Colonic mucosa (tissue), 4 donors: Measurements from ENCODE around the gene KMT2C. TPM values are rescaled to one million over a fixed set of nuclear protein-coding genes. Genes with fewer than 3 reads are reported as not detected.

Experiments
- DNase-seq: peaks from one replicate; pipeline ENCODE4 v3.0.0-alpha.2; 2020
- H3K27ac ChIP-seq: fragments of 200-600 bp; one replicate; pipeline ENCODE4 v1.8.0; 2021
- H3K27me3 ChIP-seq: fragments of 200-600 bp; one replicate; pipeline ENCODE4 v1.8.0; 2021
- H3K36me3 ChIP-seq: fragments of 200-600 bp; one replicate; pipeline ENCODE4 v1.8.0; 2021
- H3K4me1 ChIP-seq: fragments of 200-600 bp; one replicate; pipeline ENCODE4 v1.8.0; 2021; ENCODE audit warnings: mild to moderate bottlenecking
- H3K4me3 ChIP-seq: fragments of 200-600 bp; one replicate; pipeline ENCODE4 v1.8.0; 2021
- H3K9ac ChIP-seq, 2 donors: one replicate each; pipeline ENCODE4 v1.7.0; 2013; ENCODE audit warnings: control low read depth in 2 of 2, low read depth in 2 of 2, low read length in 2 of 2
- H3K9me3 ChIP-seq: fragments of 200-600 bp; one replicate; pipeline ENCODE4 v1.8.0; 2021
- CTCF ChIP-seq: fragments of 200-600 bp; IDR thresholded peaks from one replicate; pipeline ENCODE4 v1.8.0; 2022; ENCODE audit warnings: antibody characterized with exemption, mild to moderate bottlenecking
- intact Hi-C: fragments of 100-400 bp; cut with DNase I; formaldehyde crosslinking; loops from one replicate; pipeline ENCODE4 v1.14.1; 2022
- total RNA-seq, 2 donors: library from RNA; stranded (reverse); fragmentation: NEBNext Ultra II Directional in 1 of 2; extraction: Animal tissue kit (Norgen Biotek cat#: 25700) in 1 of 2; gene quantifications; one replicate each; pipeline ENCODE4 v1.2.1, GENCODE V29; 2021
- donor health status: healthy.
- donor health status: DM: no; HTN: no; CAD: no.
- donor health status: DM: no; HTN: no; CAD: no.

The KMT2C gene
- total RNA-seq: 10 to 100 TPM; 70.9 to 73.3 TPM

GRCh38 chr7:152435384-152436110 lies at the start of gene KMT2C:
TSS of gene KMT2C (minus strand) at chr7:152436003. CDS start at chr7:152435786, 217 bp downstream.
- Histone ChIP-seq H3K27ac (peak within 1 kb of the TSS; percentile 97), H3K4me1 (no peaks in the 10 kb centered on the region), H3K36me3 (no peaks in the 10 kb centered on the region), H3K9me3 (no peaks in the 10 kb centered on the region), H3K4me3 (peak within 1 kb of the TSS; percentile 79), H3K9ac (peak within 1 kb of the TSS; percentile 81 to 88), H3K27me3 (no peaks in the 10 kb centered on the region)
- no peak for TF ChIP-seq CTCF
- intact Hi-C loops: no loop called here
- peak; percentile 68 for DNase-seq

- H3K4me1 ChIP-seq: no peaks in the 10 kb centered on the region
- no peak overlapping the region for H3K9ac ChIP-seq
- H3K36me3 ChIP-seq: no peaks in the 10 kb centered on the region
- no peaks in the 10 kb centered on the region for H3K27me3 ChIP-seq
- no peak overlapping the region for H3K27ac ChIP-seq
- H3K9me3 ChIP-seq: no peaks in the 10 kb centered on the region
- intact Hi-C loops: no loop called here
- no peak for DNase-seq
- H3K4me3 ChIP-seq: no peak overlapping the region
- no peak for TF ChIP-seq CTCF
Observed at GRCh38 chr7:152481082-152481481, 45.3 kb upstream of the KMT2C start.

GRCh38 chr7:152480664-152481063 lies 44.9 kb upstream of the KMT2C start:
- H3K27me3 ChIP-seq: no peaks in the 10 kb centered on the region
- no peak overlapping the region for H3K4me3 ChIP-seq
- intact Hi-C loops: no loop called here
- H3K9ac ChIP-seq: no peak overlapping the region
- H3K4me1 ChIP-seq: no peaks in the 10 kb centered on the region
- DNase-seq: no peak
- H3K9me3 ChIP-seq: no peaks in the 10 kb centered on the region
- no peaks in the 10 kb centered on the region for H3K36me3 ChIP-seq
- no peak for TF ChIP-seq CTCF
- no peak overlapping the region for H3K27ac ChIP-seq

GRCh38 chr7:152479595-152479994 lies 43.8 kb upstream of the KMT2C start:
- Histone ChIP-seq H3K27me3 (no peaks in the 10 kb centered on the region), H3K9ac (no peak overlapping the region), H3K9me3 (no peaks in the 10 kb centered on the region), H3K4me1 (no peaks in the 10 kb centered on the region), H3K36me3 (no peaks in the 10 kb centered on the region), H3K4me3 (no peak overlapping the region), H3K27ac (no peak overlapping the region)
- intact Hi-C loops: no loop called here
- no peak for TF ChIP-seq CTCF
- DNase-seq: no peak

- no peaks in the 10 kb centered on the region for H3K9me3 ChIP-seq
- no peak overlapping the region for H3K4me3 ChIP-seq
- no peaks in the 10 kb centered on the region for H3K27me3 ChIP-seq
- intact Hi-C loops: no loop called here
- H3K9ac ChIP-seq: no peak overlapping the region
- no peak for TF ChIP-seq CTCF
- H3K27ac ChIP-seq: no peak overlapping the region
- no peaks in the 10 kb centered on the region for H3K36me3 ChIP-seq
- no peak for DNase-seq
- no peaks in the 10 kb centered on the region for H3K4me1 ChIP-seq
Observed at GRCh38 chr7:152478140-152478539, 42.3 kb upstream of the KMT2C start.
